ENCODE results near the gene STMND1.

Gene STMND1

GRCh38 chr6:17161076-17161475 lies 59.2 kb downstream of the STMND1 start:
- no peak for DNase-seq (ENCODE audit: low read depth in 2 of 2)

- DNase-seq (ENCODE audit: low read depth in 2 of 2), result no peak
Measured at GRCh38 chr6:17165383-17165782, 63.5 kb downstream of the STMND1 start.

- DNase-seq (ENCODE audit: low read depth in 2 of 2), result no peak
Measured at GRCh38 chr6:17167327-17167979, 65.6 kb downstream of the STMND1 start.

- no peak for DNase-seq (ENCODE audit: low read depth in 2 of 2)
Measured at GRCh38 chr6:17169291-17169690, 67.4 kb downstream of the STMND1 start.

- DNase-seq (ENCODE audit: low read depth in 2 of 2), result no peak
Measured at GRCh38 chr6:17169711-17170110, 67.9 kb downstream of the STMND1 start.

GRCh38 chr6:17172836-17173470 lies 71.1 kb downstream of the STMND1 start:
- DNase-seq (ENCODE audit: low read depth in 2 of 2), result no peak

GRCh38 chr6:17178326-17178725 lies 76.5 kb downstream of the STMND1 start:
- no peak for DNase-seq (ENCODE audit: low read depth in 2 of 2)

- no peak for DNase-seq (ENCODE audit: low read depth in 2 of 2)
Measured at GRCh38 chr6:17178754-17179529, 77.1 kb downstream of the STMND1 start.

- DNase-seq (ENCODE audit: low read depth in 2 of 2), result no peak
Measured at GRCh38 chr6:17179530-17180073, 77.8 kb downstream of the STMND1 start.

Measured in activated CD4-positive, alpha-beta T cell treated with anti-CD3 and anti-CD28 coated beads for 24 hours (primary cell).